Rectal smooth muscle tissue (tissue), 1 donor: Measurements from ENCODE around the gene ARF1.

Experiments used
- H3K27ac ChIP-seq: one replicate; pipeline ENCODE4 v1.7.0; 2013; ENCODE audit warnings: low read depth, low read length, inconsistent platforms
- H3K27me3 ChIP-seq: one replicate; pipeline ENCODE4 v1.7.0; 2013; ENCODE audit warnings: low read length; ENCODE audit not compliant: control insufficient read depth, insufficient read depth
- H3K36me3 ChIP-seq: one replicate; pipeline ENCODE4 v1.7.0; 2013; ENCODE audit warnings: low read length; ENCODE audit not compliant: control insufficient read depth, insufficient read depth
- H3K4me1 ChIP-seq: one replicate; pipeline ENCODE4 v1.7.0; 2013; ENCODE audit warnings: low read length; ENCODE audit not compliant: control insufficient read depth, insufficient read depth
- H3K4me3 ChIP-seq: one replicate; pipeline ENCODE4 v1.7.0; 2013; ENCODE audit warnings: low read length
- H3K9ac ChIP-seq: one replicate; pipeline ENCODE4 v1.7.0; 2013; ENCODE audit warnings: low read length

The ARF1 gene

DNA sequence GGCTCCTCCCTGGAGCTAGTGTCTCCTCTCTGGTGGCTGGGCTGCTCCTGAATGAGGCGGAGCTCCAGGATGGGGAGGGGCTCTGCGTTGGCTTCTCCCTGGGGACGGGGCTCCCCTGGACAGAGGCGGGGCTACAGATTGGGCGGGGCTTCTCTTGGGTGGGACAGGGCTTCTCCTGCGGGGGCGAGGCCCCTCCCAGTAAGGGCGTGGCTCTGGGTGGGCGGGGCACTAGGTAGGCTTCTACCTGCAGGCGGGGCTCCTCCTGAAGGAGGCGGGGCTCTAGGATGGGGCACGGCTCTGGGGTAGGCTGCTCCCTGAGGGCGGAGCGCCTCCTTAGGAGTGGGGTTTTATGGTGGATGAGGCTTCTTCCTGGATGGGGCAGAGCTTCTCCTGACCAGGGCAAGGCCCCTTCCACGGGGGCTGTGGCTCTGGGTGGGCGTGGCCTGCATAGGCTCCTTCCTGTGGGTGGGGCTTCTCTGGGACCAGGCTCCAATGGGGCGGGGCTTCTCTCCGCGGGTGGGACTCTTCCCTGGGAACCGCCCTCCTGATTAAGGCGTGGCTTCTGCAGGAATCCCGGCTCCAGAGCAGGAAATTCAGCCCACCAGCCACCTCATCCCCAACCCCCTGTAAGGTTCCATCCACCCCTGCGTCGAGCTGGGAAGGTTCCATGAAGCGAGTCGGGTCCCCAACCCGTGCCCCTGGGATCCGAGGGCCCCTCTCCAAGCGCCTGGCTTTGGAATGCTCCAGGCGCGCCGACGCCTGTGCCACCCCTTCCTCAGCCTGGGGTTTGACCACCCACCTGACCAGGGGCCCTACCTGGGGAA lies 22.7 kb upstream of the ARF1 start:
- Histone ChIP-seq H3K4me1 (no peaks in the 10 kb centered on the region), H3K27me3 (peaks cover 39% of the 10 kb centered on the region), H3K9ac (no peak overlapping the region), H3K36me3 (no peaks in the 10 kb centered on the region), H3K27ac (no peak overlapping the region), H3K4me3 (peak overlapping the region; percentile 51)

GRCh38 chr1:228060458-228061190 lies 21.9 kb upstream of the ARF1 start:
- Histone ChIP-seq H3K9ac (no peak overlapping the region), H3K4me3 (peak overlapping the region; percentile 51), H3K4me1 (no peaks in the 10 kb centered on the region), H3K27ac (no peak overlapping the region), H3K36me3 (no peaks in the 10 kb centered on the region), H3K27me3 (peaks cover 39% of the 10 kb centered on the region)

GRCh38 chr1:228061411-228062084 lies 21.0 kb upstream of the ARF1 start:
- Histone ChIP-seq H3K4me3 (no peak overlapping the region), H3K9ac (no peak overlapping the region), H3K4me1 (no peaks in the 10 kb centered on the region), H3K27ac (no peak overlapping the region), H3K27me3 (peaks cover 46% of the 10 kb centered on the region), H3K36me3 (no peaks in the 10 kb centered on the region)

GRCh38 chr1:228062085-228062791 lies 20.3 kb upstream of the ARF1 start:
- H3K36me3 ChIP-seq, result no peaks in the 10 kb centered on the region
- peaks cover 53% of the 10 kb centered on the region for H3K27me3 ChIP-seq
- no peak overlapping the region for H3K4me3 ChIP-seq
- H3K9ac ChIP-seq, result no peak overlapping the region
- no peaks in the 10 kb centered on the region for H3K4me1 ChIP-seq
- no peak overlapping the region for H3K27ac ChIP-seq

GRCh38 chr1:228062812-228063211 lies 19.7 kb upstream of the ARF1 start:
- peaks cover 59% of the 10 kb centered on the region for H3K27me3 ChIP-seq
- H3K4me1 ChIP-seq, result no peaks in the 10 kb centered on the region
- H3K9ac ChIP-seq, result no peak overlapping the region
- no peak overlapping the region for H3K27ac ChIP-seq
- no peaks in the 10 kb centered on the region for H3K36me3 ChIP-seq
- no peak overlapping the region for H3K4me3 ChIP-seq

GRCh38 chr1:228063251-228064191 lies 19.0 kb upstream of the ARF1 start:
- H3K9ac ChIP-seq, result no peak overlapping the region
- H3K4me3 ChIP-seq, result no peak overlapping the region
- no peaks in the 10 kb centered on the region for H3K4me1 ChIP-seq
- no peak overlapping the region for H3K27ac ChIP-seq
- H3K36me3 ChIP-seq, result no peaks in the 10 kb centered on the region
- H3K27me3 ChIP-seq, result peaks cover 56% of the 10 kb centered on the region

DNA sequence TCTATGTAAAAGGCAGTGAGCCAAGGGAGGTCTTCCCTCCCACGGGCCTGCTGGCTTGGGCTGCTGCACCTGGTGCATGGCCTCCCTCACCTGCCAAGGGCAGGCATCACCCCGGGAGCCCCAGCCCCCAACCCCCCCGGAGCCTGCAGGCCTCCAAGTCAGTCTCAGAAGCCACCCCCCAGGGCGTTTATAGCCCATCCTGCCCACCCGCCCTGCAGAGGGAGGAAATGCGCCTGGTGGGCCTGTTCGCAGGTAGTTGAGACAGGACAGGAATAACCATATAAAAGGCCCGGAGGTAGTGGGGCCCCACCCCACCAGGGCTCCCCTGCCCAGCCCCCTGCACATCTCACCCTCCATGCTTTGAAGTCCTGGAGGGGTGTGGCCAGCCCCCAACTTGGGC lies 18.2 kb upstream of the ARF1 start:
- Histone ChIP-seq H3K27me3 (peaks cover 58% of the 10 kb centered on the region), H3K9ac (no peak overlapping the region), H3K36me3 (no peaks in the 10 kb centered on the region), H3K4me1 (no peaks in the 10 kb centered on the region), H3K27ac (no peak overlapping the region), H3K4me3 (no peak overlapping the region)

- H3K9ac ChIP-seq, result no peak overlapping the region
- H3K36me3 ChIP-seq, result no peaks in the 10 kb centered on the region
- peaks cover 57% of the 10 kb centered on the region for H3K27me3 ChIP-seq
- no peak overlapping the region for H3K27ac ChIP-seq
- no peak overlapping the region for H3K4me3 ChIP-seq
- H3K4me1 ChIP-seq, result no peaks in the 10 kb centered on the region
Observed at GRCh38 chr1:228064741-228065542, 17.6 kb upstream of the ARF1 start.

DNA sequence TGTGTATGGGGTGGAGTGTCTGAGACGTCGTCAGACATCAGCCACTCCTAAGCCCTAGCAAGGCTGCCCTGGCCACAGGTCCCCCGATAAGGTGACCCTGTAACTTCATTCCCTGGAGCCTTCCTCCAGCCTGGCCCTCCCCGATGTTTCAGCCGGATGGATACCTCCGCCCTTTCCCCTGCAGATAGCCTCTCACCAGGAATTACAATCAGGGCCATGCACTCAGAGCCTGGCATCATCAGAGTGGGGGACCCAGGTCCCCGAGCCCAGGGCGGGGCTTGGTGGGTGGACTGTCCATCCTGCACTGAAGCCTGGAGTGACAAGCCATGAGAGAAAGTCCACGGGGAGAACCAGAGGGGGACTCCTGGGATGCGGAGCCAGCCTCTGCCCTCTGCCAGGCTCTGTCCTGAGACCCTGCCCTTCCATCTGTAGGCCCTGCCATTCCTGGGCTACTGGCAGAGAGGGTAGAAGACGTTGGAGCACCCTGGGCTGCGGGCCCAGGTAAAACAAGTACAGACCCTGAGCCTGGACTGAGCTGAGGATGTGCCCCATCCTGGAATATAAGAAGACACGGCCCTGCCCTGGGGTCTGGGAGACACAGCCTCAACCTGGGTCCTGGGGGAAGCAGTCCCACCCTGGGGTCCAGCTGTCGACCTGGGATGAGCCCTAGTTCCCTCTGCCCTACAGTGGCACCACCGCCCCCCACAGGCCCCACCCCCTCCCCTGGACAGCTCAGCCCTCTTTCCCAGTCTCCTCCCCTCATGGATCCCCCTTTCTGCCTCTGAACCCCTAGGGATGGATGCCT lies 16.8 kb upstream of the ARF1 start:
- H3K4me1 ChIP-seq, result no peaks in the 10 kb centered on the region
- no peaks in the 10 kb centered on the region for H3K36me3 ChIP-seq
- H3K9ac ChIP-seq, result no peak overlapping the region
- peaks cover 52% of the 10 kb centered on the region for H3K27me3 ChIP-seq
- H3K4me3 ChIP-seq, result no peak overlapping the region
- no peak overlapping the region for H3K27ac ChIP-seq

DNA sequence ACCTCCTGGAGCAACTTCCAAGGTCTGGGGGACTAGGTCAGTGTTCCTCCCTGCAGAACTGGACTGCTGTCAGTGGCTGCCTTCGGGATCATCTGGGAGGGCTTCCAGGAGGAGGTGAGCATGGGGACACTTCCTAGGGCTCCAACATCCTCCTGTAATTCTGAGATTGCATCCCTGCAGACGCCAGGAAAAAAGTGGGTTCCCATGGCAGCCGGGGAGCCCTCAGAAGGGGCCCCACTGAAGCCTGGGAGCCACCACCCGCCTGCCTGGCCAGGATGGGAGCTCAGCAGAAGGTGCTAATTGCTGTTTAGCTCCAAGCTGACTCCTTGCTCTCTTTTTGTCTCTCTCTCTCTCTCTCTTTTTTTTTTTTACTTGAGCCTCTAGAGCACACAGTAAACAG lies 16.1 kb upstream of the ARF1 start:
- no peak overlapping the region for H3K4me3 ChIP-seq
- H3K27ac ChIP-seq, result no peak overlapping the region
- no peak overlapping the region for H3K9ac ChIP-seq
- H3K36me3 ChIP-seq, result no peaks in the 10 kb centered on the region
- no peaks in the 10 kb centered on the region for H3K4me1 ChIP-seq
- H3K27me3 ChIP-seq, result peaks cover 56% of the 10 kb centered on the region
